K562 (cell line): ENCODE results near the gene KIF1A. TPM values are rescaled to one million over a fixed set of nuclear protein-coding genes. Genes with fewer than 3 reads are reported as not detected.

Experiments
- ATAC-seq: fragments of 200-7000 bp; cut with Tn5 transposase; 3 replicates; pipeline ENCODE4 v1.9.1; 2020; ENCODE audit warnings: moderate library complexity
- BruUV-seq: library from RNA; stranded (reverse); fragments of 400-500 nt; replicated peaks from 2 replicates; lab custom pipeline; 2021; lab: Mats Ljungman, UMichigan
- CTCF ChIA-PET: fragments of 300-600 bp; formaldehyde crosslinking; extraction: SDS; loops from one replicate; lab custom pipeline; 2021; ENCODE audit warnings: low intra/inter-chr PET ratio; lab: Yijun Ruan, JAX
- POLR2A ChIA-PET: fragments of 300-600, 350-650 bp; sonication (Branson Sonifier 250); formaldehyde crosslinking; extraction: SDS; loops from one replicate; lab custom pipeline; 2021; ENCODE audit warnings: antibody characterized with exemption, inconsistent platforms; lab: Yijun Ruan, JAX
- DNase-seq, 4 experiments: peaks; one replicate each; pipeline versions ENCODE4 v3.0.0 to v3.0.0-alpha.2; 2011 to 2018; ENCODE audit warnings: low spot score in 3 of 4, mixed read lengths in 3 of 4; ENCODE audit errors: extremely low read depth in 1 of 4
- FAIRE-seq: peaks from 2 replicates; lab custom pipeline; 2011; peaks lifted over from hg19 to GRCh38; lab: Jason Lieb, UNC
- H2AFZ ChIP-seq: 2 replicates; pipeline ENCODE4 v1.6.0; 2011; ENCODE audit warnings: low read depth, low read length, control low read depth, inconsistent platforms
- H3K27ac ChIP-seq: fragments of 200-600 bp; 3 replicates; pipeline ENCODE4 v1.8.0; 2011; ENCODE audit warnings: low read depth, mild to moderate bottlenecking, control low read depth, inconsistent platforms, low read length, moderate library complexity, mixed read lengths; ENCODE audit errors: extremely low read depth
- H3K27me3 ChIP-seq, 2 experiments: fragments of 300-600 bp in 1 of 2; 2 replicates in 1 of 2; 3 replicates in 1 of 2; pipeline versions ENCODE4 v1.6.0 to v1.8.0; 2011; ENCODE audit warnings: inconsistent platforms in 2 of 2, low read length in 2 of 2, mild to moderate bottlenecking in 1 of 2, mixed read lengths in 1 of 2, moderate library complexity in 1 of 2; ENCODE audit not compliant: control insufficient read depth in 2 of 2, insufficient read depth in 2 of 2
- H3K36me3 ChIP-seq: fragments of 300-600 bp; 3 replicates; pipeline ENCODE4 v1.8.0; 2011; ENCODE audit warnings: mild to moderate bottlenecking, low read length, inconsistent platforms; ENCODE audit not compliant: control insufficient read depth, insufficient read depth
- H3K4me1 ChIP-seq, 2 experiments: fragments of 200-600 bp in 1 of 2; replicated peaks in 1 of 2; 2 replicates in 1 of 2; 3 replicates in 1 of 2; pipeline versions ENCODE4 v1.5.1 to v1.8.0; 2011; ENCODE audit warnings: inconsistent platforms in 2 of 2, low read length in 2 of 2, mild to moderate bottlenecking in 1 of 2, mixed read lengths in 1 of 2, moderate library complexity in 1 of 2; ENCODE audit not compliant: control insufficient read depth in 2 of 2, insufficient read depth in 2 of 2
- H3K4me2 ChIP-seq: 2 replicates; pipeline ENCODE4 v1.6.1; 2011; ENCODE audit warnings: low read length, control low read depth, inconsistent platforms, mixed read lengths; ENCODE audit not compliant: insufficient read depth
- H3K4me3 ChIP-seq: fragments of 200-600 bp; sonication (generic), shearing (Covaris generic); 2 replicates; pipeline ENCODE4 v1.5.1; 2016; ENCODE audit warnings: control low read depth, inconsistent platforms
- H3K79me2 ChIP-seq: fragments of 200-600 bp; 3 replicates; pipeline ENCODE4 v1.8.0; 2011; ENCODE audit warnings: low read length, inconsistent platforms; ENCODE audit not compliant: control insufficient read depth, insufficient read depth
- H3K9ac ChIP-seq, 2 experiments: 2 replicates each; pipeline versions ENCODE4 v1.6.0 to v1.6.1; 2011; ENCODE audit warnings: low read depth in 2 of 2, low read length in 2 of 2, control low read depth in 1 of 2, inconsistent platforms in 1 of 2, mild to moderate bottlenecking in 1 of 2, mixed read lengths in 1 of 2; ENCODE audit not compliant: insufficient read depth in 1 of 2
- H3K9me1 ChIP-seq: one replicate; pipeline ENCODE4 v1.6.0; 2011; ENCODE audit warnings: inconsistent platforms, mild to moderate bottlenecking, low read length, moderate library complexity; ENCODE audit not compliant: control insufficient read depth, insufficient read depth
- H3K9me3 ChIP-seq: replicated peaks from 2 replicates; pipeline ENCODE4 v1.5.1; 2011; ENCODE audit warnings: low read depth, low read length, inconsistent platforms; ENCODE audit not compliant: control insufficient read depth, insufficient read depth
- H4K20me1 ChIP-seq: replicated peaks from 2 replicates; pipeline ENCODE4 v1.6.1; 2011; ENCODE audit warnings: low read length, inconsistent platforms, mixed read lengths; ENCODE audit not compliant: control insufficient read depth, insufficient read depth
- GATAD2A ChIP-seq: fragments of 450-650 bp; IDR thresholded peaks from 2 replicates; pipeline ENCODE4 v1.6.1; 2017
- HDAC2 ChIP-seq: fragments of 450-650 bp; IDR thresholded peaks from 2 replicates; pipeline ENCODE4 v1.6.1; 2016; ENCODE audit warnings: mild to moderate bottlenecking
- HDAC3 ChIP-seq: fragments of 450-650 bp; IDR thresholded peaks from 2 replicates; pipeline ENCODE4 v1.6.1; 2018; ENCODE audit warnings: borderline replicate concordance, mild to moderate bottlenecking, moderate library complexity; ENCODE audit not compliant: partially characterized antibody
- HMGN3 ChIP-seq: IDR thresholded peaks from 2 replicates; pipeline ENCODE4 v1.6.1; 2011; ENCODE audit warnings: borderline replicate concordance, low read depth, mild to moderate bottlenecking, mixed read lengths, low read length; ENCODE audit not compliant: insufficient read length; ENCODE audit errors: extremely low read depth
- MCM3 ChIP-seq: fragments of 450-650 bp; IDR thresholded peaks from 2 replicates; pipeline ENCODE4 v1.6.1; 2016
- NCOA1 ChIP-seq: fragments of 450-650 bp; IDR thresholded peaks from 2 replicates; pipeline ENCODE4 v1.6.1; 2016; ENCODE audit warnings: low read depth
- NFIC ChIP-seq: fragments of 450-650 bp; IDR thresholded peaks from 2 replicates; pipeline ENCODE4 v1.6.1; 2017; ENCODE audit warnings: mild to moderate bottlenecking, inconsistent platforms
- POLR2AphosphoS5 ChIP-seq: IDR thresholded peaks from 2 replicates; pipeline ENCODE4 v1.6.1; 2011; ENCODE audit warnings: mild to moderate bottlenecking, low read depth, low read length, moderate library complexity; ENCODE audit not compliant: control insufficient read depth, insufficient read depth
- SRSF1 ChIP-seq: fragments of 200-400 bp; formaldehyde crosslinking; IDR thresholded peaks from 2 replicates; pipeline ENCODE4 v1.6.1; 2017; ENCODE audit warnings: mild to moderate bottlenecking, low read depth, low read length, moderate library complexity
- ZFP30 ChIP-seq: fragments of 250-450 bp; sonication (Bioruptor Pico); IDR thresholded peaks from 2 replicates; pipeline ENCODE4 v1.8.0; 2022; ENCODE audit warnings: moderate library complexity, mild to moderate bottlenecking, inconsistent platforms, borderline replicate concordance
- ZNF124 ChIP-seq: sonication (generic); formaldehyde crosslinking; IDR thresholded peaks from 2 replicates; pipeline ENCODE4 v1.8.1; 2022; ENCODE audit warnings: missing genetic modification reagents
- ZNF584 ChIP-seq: fragments of 200-800 bp; sonication (Bioruptor generic); IDR thresholded peaks from 2 replicates; pipeline ENCODE4 v1.6.1; 2016; ENCODE audit warnings: low read depth, mild to moderate bottlenecking, missing genetic modification characterization, missing compliant biosample characterization
- WGBS: fragments of 100-300 bp; shearing (Covaris generic); methylation state at CpG from one replicate; pipeline ENCODE4 v1.1.6; 2016; ENCODE audit warnings: low coverage, mixed read lengths; ENCODE audit not compliant: insufficient coverage; ENCODE audit errors: missing lambda C conversion rate; 5-methylcytosine and 5-hydroxymethylcytosine counted together
- in situ Hi-C: fragments of 300-500 bp; cut with MboI; formaldehyde crosslinking; loops from 4 replicates; pipeline ENCODE4 v1.15.0; 2018; ENCODE audit warnings: inconsistent platforms, mixed read lengths
- intact Hi-C: fragments of 100-400 bp; cut with micrococcal nuclease; formaldehyde crosslinking; loops from 2 replicates; pipeline ENCODE4 v1.14.2; 2022
- polyA plus RNA-seq, 8 experiments: library from polyadenylated mRNA; depleted of rRNA in 4 of 8; stranded (reverse) in 5 of 8; unstranded in 3 of 8; fragments of >200 nt; fragmentation: Nextera tagmentation in 2 of 8; fragmentation: Illumina TruSeq in 1 of 8; extraction: Ambion mirVana in 2 of 8; extraction: Trizol in 1 of 8; gene quantifications; 2 replicates each; pipeline versions ENCODE4 v1.2.1 to v1.2.3, GENCODE V29; 2011 to 2014; ENCODE audit warnings: inconsistent platforms in 1 of 8, missing spikeins in 1 of 8
- total RNA-seq, 7 experiments: library from RNA; depleted of rRNA in 6 of 7; stranded (reverse); fragments of >200 nt in 6 of 7; fragmentation: Illumina TruSeq in 2 of 7; extraction: Trizol in 2 of 7; gene quantifications; 2 replicates each; pipeline versions ENCODE4 v1.2.1 to v1.2.3, GENCODE V29; 2011 to 2021; ENCODE audit warnings: low replicate concordance in 1 of 7

The KIF1A gene
- total and polyA plus RNA-seq, 9 of the 15 experiments (the other 6 are each of a cell fraction or from before 2014, with no cell fraction given) = 0.07 to 1.4 (median 0.45) TPM; not detected in 2

DNA sequence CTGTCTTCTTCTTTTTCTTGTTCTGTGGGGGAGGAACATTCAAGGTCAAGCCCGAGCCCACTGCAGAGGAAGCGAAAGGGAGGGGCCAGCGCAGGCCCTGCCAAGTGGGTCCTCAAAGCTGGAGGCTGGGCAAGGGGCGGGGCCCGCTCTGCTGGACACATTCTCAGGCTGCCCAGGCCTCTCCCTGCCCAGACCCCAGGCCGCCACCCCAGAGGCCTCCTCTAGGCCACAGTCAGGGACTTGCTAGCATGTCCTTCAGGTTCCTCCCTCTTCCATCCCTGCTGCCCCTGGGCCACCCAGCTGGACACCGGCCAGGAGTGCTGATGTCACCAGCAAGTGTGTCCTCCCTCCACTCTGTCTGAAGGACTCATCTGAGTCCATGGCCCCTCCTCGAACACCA lies 44.1 kb downstream of the KIF1A start:
- no TSS peak for BruUV-seq
- no peak overlapping the region for H3K9ac ChIP-seq

DNA sequence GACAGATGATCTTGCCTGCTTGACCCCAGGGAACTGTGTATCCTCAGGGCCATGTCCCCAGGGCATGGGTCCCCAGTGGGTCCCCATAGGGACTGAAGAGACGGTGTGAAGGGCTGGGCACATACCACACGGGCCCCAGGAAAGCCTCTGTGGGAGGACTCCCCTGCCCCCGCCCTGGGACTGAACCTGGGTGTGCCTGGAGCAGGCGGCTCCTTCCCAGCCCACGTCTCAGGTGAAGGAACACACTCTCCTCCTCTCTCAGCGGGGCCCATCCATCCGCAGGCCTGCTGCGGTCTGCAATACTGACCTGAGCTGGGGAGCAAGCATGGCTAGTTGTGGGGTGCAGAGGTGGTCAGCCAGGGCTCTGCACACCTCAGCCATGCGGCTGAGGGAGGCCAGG lies 45.2 kb downstream of the KIF1A start:
- FAIRE-seq (no peak), DNase-seq (no peak), ATAC-seq (no peak)
- no TSS peak for BruUV-seq
- no peak overlapping the region for H3K9ac ChIP-seq
- H3K4me2 ChIP-seq = no peak overlapping the region
- 0 out of 2 replicates have a peak, but pooled peaks cover 2% of the 10 kb centered on the region for H4K20me1 ChIP-seq
- TF ChIP-seq HDAC3 = no peak
- TF ChIP-seq HMGN3 = no peak
- no peak for TF ChIP-seq GATAD2A
- TF ChIP-seq ZNF584 = no peak
- no peak for TF ChIP-seq MCM3
- TF ChIP-seq NCOA1 = no peak
- no peak for TF ChIP-seq SRSF1
- TF ChIP-seq POLR2AphosphoS5 = no peak
- no peak for TF ChIP-seq ZFP30
- TF ChIP-seq ZNF124 (CRISPR knock-in tag) = no peak
- ChIA-PET POLR2A (no interaction called here), CTCF (no interaction called here)
- H3K9me1 ChIP-seq = no peaks in the 10 kb centered on the region
- no peaks in the 10 kb centered on the region for H3K9me3 ChIP-seq
- H3K27ac ChIP-seq = no peak overlapping the region
- intact Hi-C loops = no loop called here
- peaks cover 0 to 3% of the 10 kb centered on the region in 2 experiments; a peak in 1 of 5 replicates for H3K4me1 ChIP-seq
- H3K27me3 ChIP-seq = peaks cover 0 to 18% of the 10 kb centered on the region in 2 experiments; a peak in 3 of 5 replicates
- 0% methylated on average over 8 of the region's 9 CpGs for WGBS
- in situ Hi-C loops = no loop called here
- H2AFZ ChIP-seq = no peak overlapping the region
- H3K36me3 ChIP-seq = no peaks in the 10 kb centered on the region
- no peaks in the 10 kb centered on the region for H3K79me2 ChIP-seq
- no peak overlapping the region for H3K4me3 ChIP-seq

More for the DNA sequence above, 44.1 kb downstream of the KIF1A start:
- H2AFZ ChIP-seq = no peak overlapping the region
- WGBS = 7% methylated on average over 2 of the region's 8 CpGs
- POLR2A ChIA-PET = no interaction called here
- no peaks in the 10 kb centered on the region for H3K79me2 ChIP-seq
- DNase-seq = no peak
- H3K4me3 ChIP-seq = no peak overlapping the region
- H3K36me3 ChIP-seq = no peaks in the 10 kb centered on the region
- no peak overlapping the region for H3K4me2 ChIP-seq
- H3K9me3 ChIP-seq = no peaks in the 10 kb centered on the region
- no peak for FAIRE-seq
- no peaks in the 10 kb centered on the region for H3K9me1 ChIP-seq
- no peaks in the 10 kb centered on the region for H4K20me1 ChIP-seq
- ATAC-seq = no peak; the same call in 2 of the 3 replicates
- in situ Hi-C loops = no loop called here
- intact Hi-C loops = no loop called here
- TF ChIP-seq HDAC2 (no peak), NFIC (peak; percentile 50)
- H3K4me1 ChIP-seq = peaks cover 0 to 3% of the 10 kb centered on the region in 2 experiments; a peak in 1 of 5 replicates
- CTCF ChIA-PET = no interaction called here
- peaks cover 0 to 18% of the 10 kb centered on the region in 2 experiments; a peak in 3 of 5 replicates for H3K27me3 ChIP-seq
- H3K27ac ChIP-seq = no peak overlapping the region
